ENCODE measurements around the gene MYBBP1A.

Gene MYBBP1A

GRCh38 chr17:4547118-4547906 lies 7.9 kb downstream of the MYBBP1A start:
- no peak for DNase-seq

GRCh38 chr17:4545217-4545951 lies 9.8 kb downstream of the MYBBP1A start:
- no peak for DNase-seq

DNA sequence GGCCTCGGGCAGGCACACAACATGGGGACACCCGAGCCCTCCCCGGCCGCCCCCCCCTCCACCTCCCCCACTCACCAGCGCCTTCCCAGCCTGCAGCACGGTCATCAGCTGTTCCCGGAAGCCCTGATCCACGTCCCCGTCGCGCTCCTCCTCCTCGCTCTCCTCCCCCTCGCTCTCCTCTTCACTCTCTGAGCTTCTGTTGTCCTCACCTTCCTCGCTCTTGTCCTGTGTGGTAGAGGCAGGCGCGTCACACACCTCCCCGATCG lies 10.3 kb downstream of the MYBBP1A start:
- DNase-seq: no peak

DNA sequence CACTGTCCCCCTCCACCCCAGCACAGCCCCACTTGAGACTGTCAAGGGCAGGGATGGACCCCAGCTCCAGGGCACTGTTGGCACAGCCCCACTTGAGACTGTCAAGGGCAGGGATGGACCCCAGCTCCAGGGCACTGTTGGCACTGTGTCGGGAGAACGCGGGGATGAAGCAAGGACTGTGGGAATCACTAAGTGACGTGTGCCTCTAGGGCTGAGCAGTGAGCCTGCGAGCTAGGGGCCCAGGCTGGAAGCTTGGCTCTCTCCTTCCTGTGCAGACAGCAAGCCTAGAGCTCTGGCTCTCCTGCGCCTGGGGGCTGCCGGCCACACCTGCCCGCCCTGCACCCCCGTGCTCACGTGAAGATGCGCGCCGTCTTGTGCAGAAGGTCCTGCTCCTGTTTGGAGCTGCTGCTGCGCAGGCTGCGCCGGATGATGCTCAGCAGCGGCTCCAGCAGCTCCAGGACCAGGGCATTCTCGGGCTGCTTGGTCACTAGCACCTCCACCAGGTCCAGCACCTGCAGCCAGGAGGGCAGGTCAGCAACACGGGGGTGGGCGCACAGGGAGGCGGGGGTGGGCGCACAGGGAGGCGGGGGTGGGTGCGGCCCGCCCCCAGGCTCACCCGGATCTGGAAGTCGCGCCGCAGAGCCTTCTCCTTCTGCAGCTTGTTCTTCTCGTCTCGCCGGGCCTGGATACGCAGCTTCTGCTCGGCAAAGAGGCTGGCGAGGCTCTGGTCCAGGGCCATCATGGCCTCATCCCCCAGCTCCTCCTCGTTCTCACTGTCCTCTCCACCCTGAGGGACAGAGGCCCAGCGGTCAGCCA lies 10.8 kb downstream of the MYBBP1A start:
- no peak for DNase-seq

GRCh38 chr17:4543557-4544026 lies 11.6 kb downstream of the MYBBP1A start:
- DNase-seq: no peak

- DNase-seq: no peak
Observed at GRCh38 chr17:4542726-4543191, 12.4 kb downstream of the MYBBP1A start.

DNA sequence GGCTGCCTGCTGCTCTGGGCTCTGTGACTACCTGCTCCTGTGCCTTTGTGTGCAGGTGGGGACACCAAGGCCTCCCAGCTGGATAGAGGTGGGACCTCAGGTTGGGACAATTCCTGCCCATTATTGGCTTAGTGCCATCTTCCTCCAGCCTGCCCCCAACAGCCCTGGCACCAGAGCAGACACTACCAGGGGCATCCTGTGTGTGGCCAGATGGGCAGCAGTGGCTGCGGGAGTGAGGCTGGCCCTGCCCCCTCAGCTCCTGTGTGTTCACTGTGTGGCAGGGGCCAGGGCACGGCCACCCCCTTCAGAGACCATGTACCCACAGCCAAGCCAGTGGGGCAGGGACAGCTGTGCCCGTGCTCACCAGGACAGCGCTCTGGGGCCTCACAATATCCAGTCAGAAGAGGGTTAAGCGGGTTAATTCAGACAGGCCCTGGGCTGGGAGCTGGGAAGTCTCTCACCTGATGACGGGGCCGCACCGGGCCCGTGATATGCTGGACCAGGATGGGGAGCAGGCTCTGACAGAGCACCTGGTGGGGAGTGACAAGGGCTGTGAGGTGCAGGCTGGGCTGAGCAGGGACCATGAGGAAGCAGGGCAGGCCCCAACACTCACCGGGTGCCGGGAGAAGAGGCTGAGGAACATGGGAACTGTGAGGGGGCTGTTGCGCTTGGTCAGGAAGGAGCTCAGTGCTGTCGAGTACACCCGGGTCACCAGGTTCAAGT lies 13.0 kb downstream of the MYBBP1A start:
- DNase-seq: no peak

DNA sequence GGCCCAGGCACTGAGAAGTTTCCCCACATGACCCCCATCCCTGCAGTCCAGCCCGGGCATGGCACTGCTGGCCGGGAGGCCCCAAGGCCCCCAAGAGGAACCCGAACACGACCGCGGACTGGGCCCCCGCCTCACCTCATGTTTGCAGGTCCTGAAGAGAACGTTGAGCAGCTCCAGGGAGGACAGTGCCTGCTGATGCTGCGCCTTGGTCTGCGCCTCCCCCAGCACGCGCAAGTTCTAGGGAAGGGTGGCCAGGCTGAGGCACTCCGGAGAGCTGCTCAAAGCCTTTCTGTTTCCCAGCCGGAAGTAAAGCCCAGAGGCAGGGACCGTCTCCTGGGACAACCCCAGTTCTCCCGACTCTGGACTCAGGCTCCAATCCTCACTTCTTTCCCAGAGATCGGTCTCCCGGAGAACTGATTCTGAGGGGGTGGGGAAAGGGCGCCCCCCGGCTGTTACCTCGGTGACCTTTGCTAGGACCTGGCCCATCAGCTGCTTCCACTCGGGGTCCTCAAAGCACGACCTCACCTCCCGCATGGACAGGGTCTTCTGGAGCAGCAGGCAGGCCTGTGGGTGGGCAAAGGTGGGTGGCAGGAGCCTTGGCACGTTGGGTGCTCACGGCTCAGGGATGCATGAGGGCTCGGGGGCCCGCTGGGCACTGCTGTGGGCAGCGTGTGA lies 13.7 kb downstream of the MYBBP1A start:
- no peak for DNase-seq

DNA sequence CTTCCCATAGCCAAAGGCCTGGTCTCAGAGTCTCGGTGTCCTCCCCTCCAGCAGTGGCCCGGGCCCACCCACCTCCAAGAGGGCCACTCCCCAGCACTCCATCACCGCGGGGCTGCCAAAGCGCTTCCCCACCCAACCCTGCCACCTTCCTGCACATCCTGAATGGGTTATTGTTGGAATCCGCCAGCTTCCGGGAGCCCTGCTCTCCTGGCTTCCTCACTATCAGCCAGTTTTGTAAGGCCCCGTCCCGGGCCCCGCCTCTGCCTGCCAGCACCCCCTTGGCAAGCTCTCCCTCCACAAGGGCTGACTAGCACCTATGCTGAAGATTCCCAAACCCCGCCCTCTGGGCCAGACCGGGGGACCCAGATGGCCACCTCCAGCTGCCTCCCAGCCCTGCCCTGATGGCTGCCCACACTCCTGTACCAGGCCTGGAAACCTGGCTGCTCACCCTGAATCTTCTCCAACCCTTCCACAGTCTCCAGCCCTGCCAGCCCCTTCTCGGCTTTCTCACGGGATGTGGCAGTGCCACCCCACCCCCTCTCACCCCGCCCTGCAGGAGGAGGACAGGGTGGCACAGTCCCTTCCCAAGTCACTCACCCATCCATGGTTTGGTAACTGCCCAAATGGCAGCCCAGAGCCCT lies 14.4 kb downstream of the MYBBP1A start:
- no peak for DNase-seq

DNA sequence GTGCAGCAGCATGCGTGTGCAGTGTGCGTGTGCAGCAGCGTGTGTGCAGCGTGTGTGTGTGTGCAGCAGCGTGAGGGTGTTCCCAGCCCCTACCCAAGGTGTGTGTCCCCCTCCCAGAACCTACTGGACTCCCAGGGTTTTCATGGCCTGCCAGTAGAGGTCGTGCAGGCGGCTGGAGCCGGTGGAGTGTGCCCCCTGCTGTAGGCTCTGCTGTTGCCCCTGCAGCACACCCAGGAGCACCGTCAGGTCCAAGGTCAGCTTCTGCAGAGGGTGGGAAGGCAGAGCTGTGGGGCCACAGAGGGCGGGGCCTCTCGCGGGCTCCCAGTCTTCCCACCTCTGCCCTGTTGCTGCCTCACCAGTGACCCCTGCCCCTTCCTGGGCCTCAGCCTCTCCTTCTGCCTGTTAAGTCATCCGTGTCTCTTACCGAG lies 14.9 kb downstream of the MYBBP1A start:
- no peak for DNase-seq

DNA sequence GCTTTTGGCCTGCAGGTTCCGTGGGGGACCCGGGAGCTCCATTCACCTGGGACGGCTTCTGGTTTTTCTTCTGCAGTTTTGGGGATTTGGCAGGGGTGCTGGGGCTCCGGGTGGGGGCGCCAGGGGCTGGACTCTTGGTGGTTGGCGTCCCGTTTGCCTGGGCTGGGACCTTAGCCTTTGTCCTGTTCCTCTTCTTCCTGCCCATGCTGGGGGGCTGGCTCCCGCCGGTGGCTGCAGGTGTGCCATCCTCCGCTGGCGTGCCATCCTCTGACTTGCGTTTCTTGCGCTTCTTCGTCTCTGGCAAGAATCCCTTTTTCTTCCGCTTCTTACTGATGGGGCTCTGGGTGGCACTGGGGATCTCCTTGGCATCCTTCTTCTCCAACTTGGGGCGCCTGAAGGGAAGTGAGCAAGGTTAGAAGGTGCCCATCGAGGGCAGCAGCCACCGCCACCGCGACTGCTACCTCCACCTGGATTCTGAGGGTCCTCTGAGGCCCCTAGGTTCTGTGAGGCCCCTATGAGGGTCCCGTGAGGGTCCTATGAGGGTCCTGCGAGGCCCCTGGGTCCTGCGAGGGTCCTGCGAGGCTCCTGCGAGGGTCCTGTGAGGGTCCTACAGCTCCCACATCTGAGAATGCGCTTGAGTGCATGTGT lies 15.5 kb downstream of the MYBBP1A start:
- no peak for DNase-seq

- no peak for DNase-seq
Observed at GRCh38 chr17:4539025-4539424, 16.2 kb downstream of the MYBBP1A start.

- no peak for DNase-seq
Observed at GRCh38 chr17:4538236-4539002, 16.8 kb downstream of the MYBBP1A start.

GRCh38 chr17:4537451-4538235 lies 17.5 kb downstream of the MYBBP1A start:
- no peak for DNase-seq

DNA sequence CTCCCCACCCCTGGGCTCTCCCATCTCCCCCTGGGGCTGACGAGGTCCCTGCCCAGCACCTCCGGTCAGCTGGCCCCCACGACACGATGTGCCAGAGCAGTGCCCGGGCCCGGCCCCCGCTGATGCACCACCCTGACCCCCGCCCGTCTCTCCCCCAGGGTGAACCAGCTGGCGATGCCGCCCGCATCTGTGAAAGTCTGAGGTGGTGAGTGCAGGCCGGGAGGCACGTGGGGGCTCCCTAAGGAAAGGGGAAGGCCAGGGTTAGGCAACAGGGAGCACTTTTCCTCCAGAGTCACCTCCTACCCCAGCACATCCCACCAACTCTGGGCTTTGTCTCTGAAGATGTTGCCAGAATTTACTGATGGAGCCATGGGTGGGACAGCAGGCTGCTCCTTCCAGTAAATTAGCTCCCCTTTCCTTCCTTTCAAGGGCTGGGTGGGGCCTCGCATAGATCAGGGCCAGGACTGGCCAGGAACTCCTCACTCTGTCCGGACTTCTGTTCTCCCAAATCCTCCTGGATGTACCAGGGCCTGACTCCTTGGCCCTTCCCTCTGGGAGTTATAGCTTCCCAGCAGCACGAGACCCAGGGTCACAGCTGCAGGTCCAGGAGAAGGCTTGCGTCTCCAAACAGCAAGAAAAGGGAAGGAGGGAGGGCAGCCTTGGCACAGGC lies 18.3 kb downstream of the MYBBP1A start:
- DNase-seq: no peak

GRCh38 chr17:4536259-4536741 lies 18.9 kb downstream of the MYBBP1A start:
- DNase-seq: no peak

- DNase-seq: no peak
Observed at GRCh38 chr17:4535667-4536258, 19.4 kb downstream of the MYBBP1A start.

DNA sequence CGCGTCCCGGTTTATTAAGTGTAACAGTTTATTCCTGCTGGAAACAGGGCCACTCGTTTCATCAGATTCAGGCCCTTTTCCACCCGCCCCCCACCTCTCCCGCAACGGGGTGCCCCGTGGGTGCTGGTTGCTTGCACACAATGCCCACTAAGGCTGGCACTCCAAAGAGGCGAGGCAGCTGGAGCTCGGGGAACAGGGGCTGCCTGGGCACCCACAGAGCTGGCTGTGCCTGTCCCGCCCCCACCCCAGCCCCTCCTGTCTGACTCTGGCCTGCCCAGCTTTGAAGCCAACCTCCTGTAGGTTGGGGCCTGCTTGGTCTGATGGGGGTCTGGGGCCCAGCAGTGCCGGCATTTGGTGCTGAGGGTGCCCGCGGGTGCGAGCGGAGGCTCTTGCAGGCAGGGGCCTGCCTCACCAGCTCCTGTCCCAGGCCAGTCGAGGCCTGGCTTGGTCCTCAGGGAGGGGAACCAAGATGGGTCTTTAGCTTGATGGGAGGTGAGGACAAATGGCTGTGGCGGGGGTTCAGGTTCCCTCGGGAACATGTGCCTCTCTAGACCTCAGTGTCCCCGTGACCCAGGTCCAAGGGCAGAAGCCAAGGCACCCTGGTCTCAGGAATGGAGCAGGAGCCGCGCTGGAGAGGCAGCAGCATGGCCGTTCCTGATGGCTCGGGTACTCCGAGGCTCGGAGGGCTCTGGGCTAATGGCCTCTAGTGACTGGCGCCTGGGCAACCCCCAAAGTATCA lies 20.1 kb downstream of the MYBBP1A start:
- no peak for DNase-seq
